Colonic mucosa (tissue), 4 donors: ENCODE measurements around the gene CDC42BPB. TPM values are rescaled to one million over a fixed set of nuclear protein-coding genes. Genes with fewer than 3 reads are reported as not detected.
A peak's percentile ranks its signal among the peaks of the same experiment; 100 is the strongest.

Experiments
- DNase-seq: peaks from one replicate; pipeline ENCODE4 v3.0.0-alpha.2; 2020
- H3K27ac ChIP-seq: fragments of 200-600 bp; one replicate; pipeline ENCODE4 v1.8.0; 2021
- H3K27me3 ChIP-seq: fragments of 200-600 bp; one replicate; pipeline ENCODE4 v1.8.0; 2021
- H3K36me3 ChIP-seq: fragments of 200-600 bp; one replicate; pipeline ENCODE4 v1.8.0; 2021
- H3K4me1 ChIP-seq: fragments of 200-600 bp; one replicate; pipeline ENCODE4 v1.8.0; 2021; ENCODE audit warnings: mild to moderate bottlenecking
- H3K4me3 ChIP-seq: fragments of 200-600 bp; one replicate; pipeline ENCODE4 v1.8.0; 2021
- H3K9ac ChIP-seq, 2 donors: one replicate each; pipeline ENCODE4 v1.7.0; 2013; ENCODE audit warnings: control low read depth in 2 of 2, low read depth in 2 of 2, low read length in 2 of 2
- H3K9me3 ChIP-seq: fragments of 200-600 bp; one replicate; pipeline ENCODE4 v1.8.0; 2021
- intact Hi-C: fragments of 100-400 bp; cut with DNase I; formaldehyde crosslinking; loops from one replicate; pipeline ENCODE4 v1.14.1; 2022
- total RNA-seq, 2 donors: library from RNA; stranded (reverse); fragmentation: NEBNext Ultra II Directional in 1 of 2; extraction: Animal tissue kit (Norgen Biotek cat#: 25700) in 1 of 2; gene quantifications; one replicate each; pipeline ENCODE4 v1.2.1, GENCODE V29; 2021
- TF ChIP-seq, protein P1 (sequence below): fragments of 200-600 bp; IDR thresholded peaks from one replicate; pipeline ENCODE4 v1.8.0; 2022; ENCODE audit warnings: antibody characterized with exemption, mild to moderate bottlenecking
- donor health status: healthy.
- donor health status: DM: no; HTN: no; CAD: no.
- donor health status: DM: no; HTN: no; CAD: no.

The CDC42BPB gene
- total RNA-seq, 2 donors from 2014 or later = 67.9 to 83.8 TPM

DNA sequence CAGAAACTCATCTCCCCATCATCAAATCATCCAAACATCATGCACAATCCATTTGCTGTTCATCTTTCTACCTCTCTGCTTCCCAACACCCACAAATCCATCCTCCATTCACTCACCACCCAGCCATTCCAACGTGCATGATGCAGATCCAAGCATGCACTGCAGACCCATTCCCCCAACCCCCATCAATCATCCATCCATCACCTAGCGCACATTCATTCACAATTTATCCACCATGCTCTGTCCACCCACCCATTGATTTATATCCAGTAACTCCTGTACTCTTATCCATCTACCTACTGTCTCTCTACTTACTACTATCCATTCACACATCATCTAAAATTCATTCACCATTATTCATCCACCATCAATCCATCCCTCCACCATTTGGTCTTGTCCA, 138.9 kb downstream of the CDC42BPB start:
- H3K9me3 ChIP-seq = no peaks in the 10 kb centered on the region
- H3K36me3 ChIP-seq = no peaks in the 10 kb centered on the region
- TF ChIP-seq, protein P1, sequence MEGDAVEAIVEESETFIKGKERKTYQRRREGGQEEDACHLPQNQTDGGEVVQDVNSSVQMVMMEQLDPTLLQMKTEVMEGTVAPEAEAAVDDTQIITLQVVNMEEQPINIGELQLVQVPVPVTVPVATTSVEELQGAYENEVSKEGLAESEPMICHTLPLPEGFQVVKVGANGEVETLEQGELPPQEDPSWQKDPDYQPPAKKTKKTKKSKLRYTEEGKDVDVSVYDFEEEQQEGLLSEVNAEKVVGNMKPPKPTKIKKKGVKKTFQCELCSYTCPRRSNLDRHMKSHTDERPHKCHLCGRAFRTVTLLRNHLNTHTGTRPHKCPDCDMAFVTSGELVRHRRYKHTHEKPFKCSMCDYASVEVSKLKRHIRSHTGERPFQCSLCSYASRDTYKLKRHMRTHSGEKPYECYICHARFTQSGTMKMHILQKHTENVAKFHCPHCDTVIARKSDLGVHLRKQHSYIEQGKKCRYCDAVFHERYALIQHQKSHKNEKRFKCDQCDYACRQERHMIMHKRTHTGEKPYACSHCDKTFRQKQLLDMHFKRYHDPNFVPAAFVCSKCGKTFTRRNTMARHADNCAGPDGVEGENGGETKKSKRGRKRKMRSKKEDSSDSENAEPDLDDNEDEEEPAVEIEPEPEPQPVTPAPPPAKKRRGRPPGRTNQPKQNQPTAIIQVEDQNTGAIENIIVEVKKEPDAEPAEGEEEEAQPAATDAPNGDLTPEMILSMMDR = no peak
- no peak overlapping the region for H3K4me3 ChIP-seq
- H3K9ac ChIP-seq = no peak overlapping the region
- H3K27me3 ChIP-seq = no peaks in the 10 kb centered on the region
- H3K4me1 ChIP-seq = no peaks in the 10 kb centered on the region
- no peak overlapping the region for H3K27ac ChIP-seq
- intact Hi-C loops = loop anchor here (5.0 kb wide), 2 partner anchors 141 to 221 kb away; partner anchors contain the start of gene TRAF3
- no peak for DNase-seq

DNA sequence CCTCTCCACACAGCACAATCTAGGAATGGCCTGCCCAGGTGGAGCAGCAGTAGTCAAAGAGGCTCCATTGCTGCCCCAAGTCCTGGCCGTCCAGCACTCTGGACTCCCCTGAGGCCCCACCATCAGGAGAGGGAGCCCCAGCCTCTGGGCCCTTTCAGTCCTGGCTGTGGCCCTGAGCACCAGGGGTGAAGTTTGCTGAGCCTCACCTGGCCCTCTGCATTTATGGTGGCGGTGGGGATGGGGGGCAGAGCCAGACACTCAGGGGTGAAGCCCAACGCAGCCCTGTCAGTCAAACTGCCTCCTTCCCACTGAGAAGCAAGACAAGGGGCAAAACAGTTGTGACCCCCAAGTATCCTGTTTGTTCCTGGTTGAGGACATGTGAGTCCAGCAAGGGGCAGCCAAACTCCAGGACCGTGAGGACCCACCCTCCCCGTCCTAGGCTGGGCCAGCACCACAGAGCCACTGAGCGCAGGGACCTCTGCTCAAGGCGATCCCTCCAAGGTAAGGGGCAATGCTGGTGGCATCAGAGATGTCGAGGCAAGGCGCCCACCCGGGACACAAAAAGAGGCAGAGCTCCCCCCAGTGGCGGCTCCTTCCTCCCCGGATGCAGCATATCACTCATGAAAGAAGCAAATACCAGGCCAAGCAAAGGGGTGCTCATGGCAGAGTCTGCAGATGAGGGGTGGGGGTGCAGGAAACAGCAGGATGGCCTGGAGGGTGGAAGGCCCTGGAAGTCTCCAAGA, 139.7 kb downstream of the CDC42BPB start:
- H3K9ac ChIP-seq = peak overlapping the region in 1 of 2 donors; percentile 24
- intact Hi-C loops = loop anchor here (5.0 kb wide), 2 partner anchors 140 to 220 kb away; partner anchors contain the start of gene TRAF3
- H3K4me3 ChIP-seq = no peak overlapping the region
- H3K9me3 ChIP-seq = no peaks in the 10 kb centered on the region
- H3K27me3 ChIP-seq = no peaks in the 10 kb centered on the region
- H3K4me1 ChIP-seq = no peaks in the 10 kb centered on the region
- DNase-seq = peak; percentile 77
- H3K27ac ChIP-seq = no peak overlapping the region
- H3K36me3 ChIP-seq = no peaks in the 10 kb centered on the region
- TF ChIP-seq, protein P1 = peak; percentile 56

DNA sequence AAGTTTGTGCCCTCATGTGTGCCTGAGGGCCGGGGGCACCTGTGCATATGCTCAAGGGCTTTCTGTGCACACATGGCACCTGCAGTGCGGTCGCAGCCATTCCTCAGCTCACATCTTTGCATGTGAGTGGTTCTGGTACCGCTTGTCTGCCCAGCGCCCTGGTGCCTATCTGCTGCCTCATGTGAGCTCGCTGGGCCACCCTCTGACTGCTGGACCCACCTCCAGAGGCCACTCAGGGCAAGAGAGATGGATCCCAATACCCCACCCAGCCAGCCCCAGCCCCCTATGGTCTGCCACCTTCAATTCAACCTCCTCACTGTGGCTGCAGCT, 140.3 kb downstream of the CDC42BPB start:
- intact Hi-C loops = loop anchor here (5.0 kb wide), 2 partner anchors 140 to 220 kb away; partner anchors contain the start of gene TRAF3
- Histone ChIP-seq H3K9ac (no peak overlapping the region), H3K36me3 (no peaks in the 10 kb centered on the region), H3K27ac (no peak overlapping the region), H3K27me3 (no peaks in the 10 kb centered on the region), H3K4me3 (no peak overlapping the region), H3K4me1 (no peaks in the 10 kb centered on the region), H3K9me3 (no peaks in the 10 kb centered on the region)
- TF ChIP-seq, protein P1 = no peak
- no peak for DNase-seq

DNA sequence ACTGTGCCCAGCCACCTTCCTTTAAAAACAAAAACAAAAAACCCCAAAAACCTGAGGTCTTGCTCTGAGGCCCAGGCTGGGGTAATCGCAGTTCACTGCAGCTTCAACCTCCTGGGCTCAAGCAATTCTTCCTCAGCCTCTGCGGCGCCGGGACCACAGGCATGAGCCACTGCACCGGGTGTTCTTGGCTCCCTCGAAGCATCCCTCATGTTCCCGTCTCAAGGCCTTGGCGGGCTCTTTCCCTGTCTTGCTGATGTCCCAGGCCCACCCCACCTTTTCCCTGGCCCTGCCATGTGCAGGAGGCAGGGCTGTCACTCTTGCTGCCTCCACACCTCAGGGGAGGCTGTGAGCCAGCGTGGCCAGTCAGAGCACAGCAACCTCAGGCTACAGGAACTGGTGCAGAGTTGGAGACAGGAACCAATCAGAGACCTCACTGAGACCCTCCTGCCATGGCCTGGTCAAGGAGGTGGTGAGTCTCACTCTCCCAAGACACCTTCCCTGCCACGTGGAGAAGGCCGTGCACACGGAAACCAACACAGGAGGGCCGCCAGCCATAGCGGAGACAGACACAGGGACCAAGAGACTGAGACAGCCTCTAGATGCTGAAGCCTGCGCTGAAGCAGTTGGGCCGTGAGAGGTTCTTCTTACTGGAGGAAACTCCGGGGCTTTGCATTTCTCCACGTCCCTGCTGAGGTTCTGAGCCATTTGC, 140.8 kb downstream of the CDC42BPB start:
- Histone ChIP-seq H3K4me3 (no peak overlapping the region), H3K9me3 (no peaks in the 10 kb centered on the region), H3K9ac (no peak overlapping the region), H3K27ac (no peak overlapping the region), H3K4me1 (no peaks in the 10 kb centered on the region), H3K27me3 (no peaks in the 10 kb centered on the region), H3K36me3 (no peaks in the 10 kb centered on the region)
- DNase-seq = no peak
- TF ChIP-seq, protein P1 = no peak
- intact Hi-C loops = loop anchor here (5.0 kb wide), 2 partner anchors 139 to 219 kb away; partner anchors contain the start of gene TRAF3

DNA sequence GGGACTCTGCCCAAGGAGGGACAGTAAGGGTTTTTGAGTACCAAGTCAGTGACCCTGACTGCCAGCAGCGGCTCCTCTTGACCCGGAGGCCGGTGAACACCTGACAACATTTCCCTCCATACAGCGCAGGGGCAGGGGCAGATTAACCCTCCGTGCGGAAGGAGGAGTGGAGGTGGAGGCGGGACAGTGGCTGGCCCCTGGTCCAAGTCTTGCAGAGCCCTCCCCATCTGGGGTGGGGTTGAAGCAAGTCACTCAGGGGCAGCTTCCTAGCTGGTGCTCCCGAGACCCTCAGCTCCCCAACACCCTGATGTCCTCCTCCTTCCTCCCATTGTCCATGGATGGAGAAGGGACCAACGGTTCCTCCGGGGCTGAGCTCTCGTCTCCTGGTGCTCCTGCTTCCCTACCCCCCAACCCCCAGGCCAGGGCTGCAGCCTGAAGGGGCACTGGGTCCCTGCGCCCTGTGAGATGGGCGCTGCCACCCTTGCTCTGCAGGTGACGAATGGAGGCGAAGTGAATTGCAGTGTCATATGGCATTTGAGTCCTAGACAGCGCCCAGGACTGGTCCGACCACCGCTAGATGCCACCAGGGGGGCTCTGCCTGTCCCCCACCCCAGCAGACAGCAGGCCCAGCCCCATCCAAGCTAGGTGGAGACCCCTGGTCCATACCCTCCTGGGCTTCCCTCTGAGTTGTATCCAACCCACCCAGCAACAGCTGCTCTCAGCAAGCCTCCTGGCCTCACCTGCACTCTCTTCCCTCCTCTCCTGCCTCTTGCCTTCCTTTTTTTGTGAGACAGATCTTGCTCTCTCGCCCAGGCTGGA, 141.8 kb downstream of the CDC42BPB start:
- TF ChIP-seq, protein P1 = no peak
- H3K27ac ChIP-seq = no peak overlapping the region
- H3K9me3 ChIP-seq = no peaks in the 10 kb centered on the region
- H3K4me3 ChIP-seq = no peak overlapping the region
- no peaks in the 10 kb centered on the region for H3K4me1 ChIP-seq
- intact Hi-C loops = loop anchor here (5.0 kb wide), 2 partner anchors 138 to 218 kb away; partner anchors contain the start of gene TRAF3
- H3K36me3 ChIP-seq = no peaks in the 10 kb centered on the region
- no peak overlapping the region for H3K9ac ChIP-seq
- no peak for DNase-seq
- H3K27me3 ChIP-seq = no peaks in the 10 kb centered on the region
